GM19099 (cell line): ENCODE measurements around the gene F13B.

ENCODE experiments used
- POLR2A ChIP-seq: IDR thresholded peaks from 3 replicates; pipeline ENCODE4 v1.6.1; 2011; ENCODE audit warnings: low read depth; ENCODE audit not compliant: insufficient read length; ENCODE audit errors: extremely low read depth

The F13B gene

GRCh38 chr1:197066719-197067456 lies at the start of gene F13B:
TSS of gene F13B (minus strand) at chr1:197067260. CDS start at chr1:197067223, 37 bp downstream.
- TF ChIP-seq POLR2A: no peak

GRCh38 chr1:197116156-197116555 lies 49.1 kb upstream of the F13B start:
- no peak for TF ChIP-seq POLR2A

GRCh38 chr1:197106869-197107268 lies 39.8 kb upstream of the F13B start:
- TF ChIP-seq POLR2A: no peak

- TF ChIP-seq POLR2A: no peak
Observed at GRCh38 chr1:197103300-197103699, 36.2 kb upstream of the F13B start.

- TF ChIP-seq POLR2A: no peak
Observed at GRCh38 chr1:197101978-197102377, 34.9 kb upstream of the F13B start.

GRCh38 chr1:197100677-197101076 lies 33.6 kb upstream of the F13B start:
- TF ChIP-seq POLR2A: no peak

- no peak for TF ChIP-seq POLR2A
Observed at GRCh38 chr1:197099444-197099843, 32.4 kb upstream of the F13B start.

GRCh38 chr1:197096137-197096536 lies 29.1 kb upstream of the F13B start:
- TF ChIP-seq POLR2A: no peak

GRCh38 chr1:197093226-197093885 lies 26.3 kb upstream of the F13B start:
- no peak for TF ChIP-seq POLR2A

- no peak for TF ChIP-seq POLR2A
Observed at GRCh38 chr1:197092491-197093023, 25.5 kb upstream of the F13B start.

- no peak for TF ChIP-seq POLR2A
Observed at GRCh38 chr1:197083474-197083873, 16.4 kb upstream of the F13B start.

GRCh38 chr1:197081117-197081753 lies 14.2 kb upstream of the F13B start:
- TF ChIP-seq POLR2A: no peak

- no peak for TF ChIP-seq POLR2A
Observed at GRCh38 chr1:197080323-197080722, 13.3 kb upstream of the F13B start.

- no peak for TF ChIP-seq POLR2A
Observed at GRCh38 chr1:197076585-197076984, 9.5 kb upstream of the F13B start.

- TF ChIP-seq POLR2A: no peak
Observed at GRCh38 chr1:197073978-197074377, 6.9 kb upstream of the F13B start.

- no peak for TF ChIP-seq POLR2A
Observed at GRCh38 chr1:197067457-197067818, 378 bp upstream of the F13B start.

- no peak for TF ChIP-seq POLR2A
Observed at GRCh38 chr1:197066277-197066676, 783 bp downstream of the F13B start.

GRCh38 chr1:197065559-197065958 lies 1.5 kb downstream of the F13B start:
- no peak for TF ChIP-seq POLR2A
